Smooth muscle cell (in vitro differentiated cells): Measurements from ENCODE around the gene SUPT16H. TPM values are rescaled to one million over a fixed set of nuclear protein-coding genes. Genes with fewer than 3 reads are reported as not detected.

ENCODE experiments used
- DNase-seq: peaks from one replicate; lab custom pipeline; 2025; ENCODE audit not compliant: unreplicated experiment; lab: John Stamatoyannopoulos, UW
- H2AFZ ChIP-seq: fragments of 200-600 bp; sonication (generic); 2 replicates; pipeline ENCODE4 v1.6.0; 2016; ENCODE audit warnings: antibody characterized with exemption, low read depth, mild to moderate bottlenecking
- H3F3A ChIP-seq: fragments of 200-600 bp; sonication (generic); 2 replicates; pipeline ENCODE4 v1.6.0; 2017; ENCODE audit warnings: antibody characterized with exemption, low read depth
- H3K27ac ChIP-seq: fragments of 200-600 bp; sonication (generic); 2 replicates; pipeline ENCODE4 v1.5.1; 2016; ENCODE audit warnings: low read depth, mild to moderate bottlenecking
- H3K27me3 ChIP-seq: fragments of 200-600 bp; sonication (generic); 2 replicates; pipeline ENCODE4 v1.6.1; 2016; ENCODE audit warnings: low read depth, mild to moderate bottlenecking
- H3K36me3 ChIP-seq: fragments of 200-600 bp; sonication (generic); 2 replicates; pipeline ENCODE4 v1.5.1; 2016; ENCODE audit warnings: low read depth
- H3K4me1 ChIP-seq: fragments of 200-600 bp; sonication (generic); 2 replicates; pipeline ENCODE4 v1.5.1; 2016; ENCODE audit warnings: low read depth
- H3K4me2 ChIP-seq: fragments of 200-600 bp; sonication (generic); 2 replicates; pipeline ENCODE4 v1.6.0; 2016; ENCODE audit warnings: mild to moderate bottlenecking
- H3K4me3 ChIP-seq: fragments of 200-600 bp; sonication (generic); 2 replicates; pipeline ENCODE4 v1.5.1; 2016; ENCODE audit warnings: mild to moderate bottlenecking
- H3K79me2 ChIP-seq: fragments of 200-600 bp; sonication (generic); 2 replicates; pipeline ENCODE4 v1.6.0; 2016; ENCODE audit warnings: low read depth, mild to moderate bottlenecking
- H3K9ac ChIP-seq: fragments of 200-600 bp; sonication (generic); 2 replicates; pipeline ENCODE4 v1.6.0; 2016; ENCODE audit warnings: low read depth
- H3K9me3 ChIP-seq: fragments of 200-600 bp; sonication (generic); replicated peaks from 2 replicates; pipeline ENCODE4 v1.5.1; 2016; ENCODE audit warnings: low read depth
- H4K20me1 ChIP-seq: fragments of 200-600 bp; sonication (generic); 2 replicates; pipeline ENCODE4 v1.6.0; 2016; ENCODE audit warnings: low read depth
- WGBS: methylation state at CpG from one replicate; pipeline ENCODE4 v1.1.7; 2016; ENCODE audit warnings: low lambda C conversion rate; 5-methylcytosine and 5-hydroxymethylcytosine counted together
- polyA plus RNA-seq: library from polyadenylated mRNA; unstranded; fragments of >200 nt; fragmentation: Nextera tagmentation; extraction: Ambion mirVana; gene quantifications from 2 replicates; pipeline ENCODE4 v1.2.1, GENCODE V29; 2016
- total RNA-seq: library from RNA; depleted of rRNA; stranded (reverse); fragments of >200 nt; gene quantifications from 2 replicates; pipeline ENCODE4 v1.2.3, GENCODE V29; 2014
- TF ChIP-seq, protein P1 (sequence below): fragments of 200-600 bp; sonication (generic); IDR thresholded peaks from 2 replicates; pipeline ENCODE4 v1.5.1; 2017; ENCODE audit warnings: borderline replicate concordance, mild to moderate bottlenecking, antibody characterized with exemption; ENCODE audit not compliant: insufficient read depth, poor library complexity, severe bottlenecking

SUPT16H gene
- 62.9 and 68.0 TPM in 2 replicates for total RNA-seq
- 52.3 and 55.1 TPM in 2 replicates for polyA plus RNA-seq

DNA sequence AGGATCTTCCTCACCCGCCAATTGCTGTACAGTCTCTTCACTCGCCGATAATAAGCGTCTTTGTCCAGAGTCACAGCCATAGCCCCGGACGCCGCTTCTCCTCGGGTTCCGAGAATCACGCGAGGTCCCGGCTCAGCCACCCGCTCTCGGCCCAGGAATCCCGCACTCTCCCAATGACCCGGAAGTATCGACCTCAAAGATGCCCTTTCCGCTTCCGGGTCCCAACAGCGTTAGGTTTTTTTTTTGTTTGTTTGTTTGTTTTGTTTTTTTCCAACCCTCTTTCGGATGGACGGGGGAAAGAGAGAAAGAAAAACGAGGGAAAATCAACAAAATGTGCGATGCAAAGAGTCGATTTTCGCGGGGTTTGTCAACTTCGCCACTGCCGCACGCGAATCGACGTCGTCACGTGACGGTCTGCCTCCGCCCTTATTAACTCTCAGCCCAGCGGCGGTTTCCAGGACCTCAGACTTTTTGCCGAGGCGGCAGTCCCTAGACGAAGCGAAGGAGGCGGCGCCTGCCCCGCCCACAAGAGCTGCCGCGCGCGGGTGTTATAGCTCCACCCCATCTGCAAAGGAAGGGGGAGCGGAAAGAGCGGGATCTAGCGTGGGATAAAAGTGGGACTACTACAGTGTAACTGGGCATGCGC is at the start of gene SUPT16H:
SUPT16H (minus strand) TSS at position 172 of the 646 bp plus-strand sequence; CDS start at position 80, 92 bp downstream.
- peaks cover 36% of the 10 kb centered on the region for H4K20me1 ChIP-seq
- H3K4me2 ChIP-seq = peak within 1 kb of the TSS; percentile 98
- peaks cover 15% of the 10 kb centered on the region for H3F3A ChIP-seq
- WGBS = 1% methylated on average over 54 of the region's 54 CpGs
- DNase-seq = peak; percentile 85
- H3K27ac ChIP-seq = peak within 1 kb of the TSS; percentile 97
- peaks cover 47% of the 10 kb centered on the region for H3K79me2 ChIP-seq
- H3K36me3 ChIP-seq = peaks cover 3% of the 10 kb centered on the region
- H3K4me1 ChIP-seq = peaks cover 23% of the 10 kb centered on the region
- H3K9me3 ChIP-seq = no peaks in the 10 kb centered on the region
- TF ChIP-seq, protein P1, sequence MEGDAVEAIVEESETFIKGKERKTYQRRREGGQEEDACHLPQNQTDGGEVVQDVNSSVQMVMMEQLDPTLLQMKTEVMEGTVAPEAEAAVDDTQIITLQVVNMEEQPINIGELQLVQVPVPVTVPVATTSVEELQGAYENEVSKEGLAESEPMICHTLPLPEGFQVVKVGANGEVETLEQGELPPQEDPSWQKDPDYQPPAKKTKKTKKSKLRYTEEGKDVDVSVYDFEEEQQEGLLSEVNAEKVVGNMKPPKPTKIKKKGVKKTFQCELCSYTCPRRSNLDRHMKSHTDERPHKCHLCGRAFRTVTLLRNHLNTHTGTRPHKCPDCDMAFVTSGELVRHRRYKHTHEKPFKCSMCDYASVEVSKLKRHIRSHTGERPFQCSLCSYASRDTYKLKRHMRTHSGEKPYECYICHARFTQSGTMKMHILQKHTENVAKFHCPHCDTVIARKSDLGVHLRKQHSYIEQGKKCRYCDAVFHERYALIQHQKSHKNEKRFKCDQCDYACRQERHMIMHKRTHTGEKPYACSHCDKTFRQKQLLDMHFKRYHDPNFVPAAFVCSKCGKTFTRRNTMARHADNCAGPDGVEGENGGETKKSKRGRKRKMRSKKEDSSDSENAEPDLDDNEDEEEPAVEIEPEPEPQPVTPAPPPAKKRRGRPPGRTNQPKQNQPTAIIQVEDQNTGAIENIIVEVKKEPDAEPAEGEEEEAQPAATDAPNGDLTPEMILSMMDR = no peak
- peak within 1 kb of the TSS; percentile 96 for H3K9ac ChIP-seq
- H3K27me3 ChIP-seq = no peaks in the 10 kb centered on the region
- peak within 1 kb of the TSS; percentile 77 for H2AFZ ChIP-seq
- H3K4me3 ChIP-seq = peak within 1 kb of the TSS; percentile 84

DNA sequence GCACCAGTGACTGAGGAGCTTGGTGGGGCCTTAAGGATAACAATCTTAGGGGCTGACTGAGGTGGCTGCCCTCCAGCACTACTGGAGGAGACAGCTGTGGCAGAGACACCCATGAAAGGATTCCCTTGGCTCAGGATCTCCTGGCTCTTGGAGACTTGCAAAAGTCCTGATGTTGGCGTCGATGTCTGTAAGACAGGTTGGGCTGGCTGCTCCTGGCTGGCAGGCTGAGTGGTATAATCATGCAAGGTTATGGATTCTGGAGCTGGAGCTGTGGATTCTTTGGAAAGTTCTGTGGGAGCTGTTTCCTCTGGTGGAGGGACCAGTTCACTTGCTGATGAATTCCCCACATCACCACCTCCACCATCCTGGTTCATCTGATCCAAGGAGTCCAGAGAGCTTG is 47.3 kb upstream of the SUPT16H start:
- TF ChIP-seq, protein P1 = no peak
- H3K79me2 ChIP-seq = peaks cover 61% of the 10 kb centered on the region
- peaks cover 25% of the 10 kb centered on the region for H3K36me3 ChIP-seq
- H3K4me3 ChIP-seq = no peak overlapping the region
- H2AFZ ChIP-seq = no peak overlapping the region
- no peak overlapping the region for H3K9ac ChIP-seq
- no peaks in the 10 kb centered on the region for H3K9me3 ChIP-seq
- peaks cover 72% of the 10 kb centered on the region for H4K20me1 ChIP-seq
- peaks cover 8% of the 10 kb centered on the region for H3K4me1 ChIP-seq
- 96% methylated on average over 2 of the region's 2 CpGs for WGBS
- H3K27me3 ChIP-seq = no peaks in the 10 kb centered on the region
- H3K27ac ChIP-seq = no peak overlapping the region
- no peak overlapping the region for H3K4me2 ChIP-seq
- no peak for DNase-seq
- no peaks in the 10 kb centered on the region for H3F3A ChIP-seq

DNA sequence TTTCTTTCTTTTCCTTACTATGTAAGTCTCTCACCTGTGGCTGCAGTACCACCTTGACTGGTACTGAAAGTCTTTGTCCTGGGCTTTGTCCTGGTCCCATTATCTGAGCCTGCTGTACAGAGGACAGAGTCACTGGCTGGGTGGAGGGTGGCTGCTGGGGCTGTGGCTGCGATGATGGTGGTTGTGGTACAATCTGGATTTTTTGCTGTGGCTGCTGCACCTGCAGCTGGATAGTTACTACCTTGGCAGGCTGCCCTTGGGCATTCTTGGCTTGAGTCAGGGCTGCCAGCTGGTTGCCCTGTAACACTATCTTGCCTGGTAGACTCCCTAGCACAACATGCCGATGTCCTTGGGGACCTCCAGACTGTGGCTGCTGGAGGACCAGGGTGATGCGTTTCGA is 45.1 kb upstream of the SUPT16H start:
- 97% methylated on average over 4 of the region's 4 CpGs for whole genome bisulfite sequencing
- H4K20me1 ChIP-seq = peaks cover 51% of the 10 kb centered on the region
- no peak overlapping the region for H2AFZ ChIP-seq
- no peaks in the 10 kb centered on the region for H3K9me3 ChIP-seq
- DNase-seq = no peak
- peaks cover 39% of the 10 kb centered on the region for H3K79me2 ChIP-seq
- no peak overlapping the region for H3K4me2 ChIP-seq
- peaks cover 38% of the 10 kb centered on the region for H3K36me3 ChIP-seq
- TF ChIP-seq, protein P1 = no peak
- no peak overlapping the region for H3K27ac ChIP-seq
- no peaks in the 10 kb centered on the region for H3K4me1 ChIP-seq
- H3K4me3 ChIP-seq = no peak overlapping the region
- no peaks in the 10 kb centered on the region for H3F3A ChIP-seq
- H3K27me3 ChIP-seq = no peaks in the 10 kb centered on the region
- H3K9ac ChIP-seq = no peak overlapping the region

DNA sequence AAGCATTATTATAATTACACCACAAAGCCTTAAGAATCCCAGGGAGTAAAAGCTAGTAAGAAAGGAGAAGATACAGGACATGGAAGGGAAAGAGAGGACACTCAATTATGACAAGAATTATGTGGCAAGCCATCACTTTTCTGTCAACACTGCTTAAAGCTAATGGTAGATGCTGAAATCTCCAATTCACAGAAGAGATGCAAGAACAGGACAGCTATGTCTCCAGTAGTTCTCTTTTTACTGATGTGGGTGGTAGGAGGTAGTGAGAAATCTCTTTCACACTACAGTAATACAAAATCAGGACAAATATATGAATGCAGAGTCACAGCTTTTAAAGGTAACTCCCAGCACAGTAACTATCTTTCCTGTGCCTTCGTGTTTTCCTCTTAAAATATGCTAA is 42.9 kb upstream of the SUPT16H start:
- no peaks in the 10 kb centered on the region for H3F3A ChIP-seq
- no peak overlapping the region for H3K4me2 ChIP-seq
- 100% methylated on average over 1 of the region's 1 CpG for WGBS
- H3K36me3 ChIP-seq = peaks cover 39% of the 10 kb centered on the region
- peaks cover 17% of the 10 kb centered on the region for H3K79me2 ChIP-seq
- no peaks in the 10 kb centered on the region for H3K9me3 ChIP-seq
- H3K27ac ChIP-seq = no peak overlapping the region
- H2AFZ ChIP-seq = no peak overlapping the region
- TF ChIP-seq, protein P1 = no peak
- H3K4me1 ChIP-seq = no peaks in the 10 kb centered on the region
- no peaks in the 10 kb centered on the region for H3K27me3 ChIP-seq
- H3K9ac ChIP-seq = no peak overlapping the region
- H4K20me1 ChIP-seq = peaks cover 41% of the 10 kb centered on the region
- no peak for DNase-seq
- no peak overlapping the region for H3K4me3 ChIP-seq
